K562 (cell line): ENCODE measurements around the gene SLC10A2. TPM values are rescaled to one million over a fixed set of nuclear protein-coding genes. Genes with fewer than 3 reads are reported as not detected.

Source experiments
- ATAC-seq: fragments of 200-7000 bp; cut with Tn5 transposase; 3 replicates; pipeline ENCODE4 v1.9.1; 2020; ENCODE audit warnings: moderate library complexity
- BruUV-seq: library from RNA; stranded (reverse); fragments of 400-500 nt; replicated peaks from 2 replicates; lab custom pipeline; 2021; lab: Mats Ljungman, UMichigan
- CTCF ChIA-PET: fragments of 300-600 bp; formaldehyde crosslinking; extraction: SDS; loops from one replicate; lab custom pipeline; 2021; ENCODE audit warnings: low intra/inter-chr PET ratio; lab: Yijun Ruan, JAX
- POLR2A ChIA-PET: fragments of 300-600, 350-650 bp; sonication (Branson Sonifier 250); formaldehyde crosslinking; extraction: SDS; loops from one replicate; lab custom pipeline; 2021; ENCODE audit warnings: antibody characterized with exemption, inconsistent platforms; lab: Yijun Ruan, JAX
- DNase-seq, 4 experiments: peaks; one replicate each; pipeline versions ENCODE4 v3.0.0 to v3.0.0-alpha.2; 2011 to 2018; ENCODE audit warnings: low spot score in 3 of 4, mixed read lengths in 3 of 4; ENCODE audit errors: extremely low read depth in 1 of 4
- FAIRE-seq: peaks from 2 replicates; lab custom pipeline; 2011; peaks lifted over from hg19 to GRCh38; lab: Jason Lieb, UNC
- H2AFZ ChIP-seq: 2 replicates; pipeline ENCODE4 v1.6.0; 2011; ENCODE audit warnings: low read depth, low read length, control low read depth, inconsistent platforms
- H3K27ac ChIP-seq: fragments of 200-600 bp; 3 replicates; pipeline ENCODE4 v1.8.0; 2011; ENCODE audit warnings: low read depth, mild to moderate bottlenecking, control low read depth, inconsistent platforms, low read length, moderate library complexity, mixed read lengths; ENCODE audit errors: extremely low read depth
- H3K27me3 ChIP-seq, 2 experiments: fragments of 300-600 bp in 1 of 2; 2 replicates in 1 of 2; 3 replicates in 1 of 2; pipeline versions ENCODE4 v1.6.0 to v1.8.0; 2011; ENCODE audit warnings: inconsistent platforms in 2 of 2, low read length in 2 of 2, mild to moderate bottlenecking in 1 of 2, mixed read lengths in 1 of 2, moderate library complexity in 1 of 2; ENCODE audit not compliant: control insufficient read depth in 2 of 2, insufficient read depth in 2 of 2
- H3K36me3 ChIP-seq: fragments of 300-600 bp; 3 replicates; pipeline ENCODE4 v1.8.0; 2011; ENCODE audit warnings: mild to moderate bottlenecking, low read length, inconsistent platforms; ENCODE audit not compliant: control insufficient read depth, insufficient read depth
- H3K4me1 ChIP-seq, 2 experiments: fragments of 200-600 bp in 1 of 2; replicated peaks in 1 of 2; 2 replicates in 1 of 2; 3 replicates in 1 of 2; pipeline versions ENCODE4 v1.5.1 to v1.8.0; 2011; ENCODE audit warnings: inconsistent platforms in 2 of 2, low read length in 2 of 2, mild to moderate bottlenecking in 1 of 2, mixed read lengths in 1 of 2, moderate library complexity in 1 of 2; ENCODE audit not compliant: control insufficient read depth in 2 of 2, insufficient read depth in 2 of 2
- H3K4me2 ChIP-seq: 2 replicates; pipeline ENCODE4 v1.6.1; 2011; ENCODE audit warnings: low read length, control low read depth, inconsistent platforms, mixed read lengths; ENCODE audit not compliant: insufficient read depth
- H3K4me3 ChIP-seq: fragments of 200-600 bp; sonication (generic), shearing (Covaris generic); 2 replicates; pipeline ENCODE4 v1.5.1; 2016; ENCODE audit warnings: control low read depth, inconsistent platforms
- H3K79me2 ChIP-seq: fragments of 200-600 bp; 3 replicates; pipeline ENCODE4 v1.8.0; 2011; ENCODE audit warnings: low read length, inconsistent platforms; ENCODE audit not compliant: control insufficient read depth, insufficient read depth
- H3K9ac ChIP-seq, 2 experiments: 2 replicates each; pipeline versions ENCODE4 v1.6.0 to v1.6.1; 2011; ENCODE audit warnings: low read depth in 2 of 2, low read length in 2 of 2, control low read depth in 1 of 2, inconsistent platforms in 1 of 2, mild to moderate bottlenecking in 1 of 2, mixed read lengths in 1 of 2; ENCODE audit not compliant: insufficient read depth in 1 of 2
- H3K9me1 ChIP-seq: one replicate; pipeline ENCODE4 v1.6.0; 2011; ENCODE audit warnings: inconsistent platforms, mild to moderate bottlenecking, low read length, moderate library complexity; ENCODE audit not compliant: control insufficient read depth, insufficient read depth
- H3K9me3 ChIP-seq: replicated peaks from 2 replicates; pipeline ENCODE4 v1.5.1; 2011; ENCODE audit warnings: low read depth, low read length, inconsistent platforms; ENCODE audit not compliant: control insufficient read depth, insufficient read depth
- H4K20me1 ChIP-seq: replicated peaks from 2 replicates; pipeline ENCODE4 v1.6.1; 2011; ENCODE audit warnings: low read length, inconsistent platforms, mixed read lengths; ENCODE audit not compliant: control insufficient read depth, insufficient read depth
- ATF7 ChIP-seq: fragments of 450-650 bp; IDR thresholded peaks from 2 replicates; pipeline ENCODE4 v1.7.1; 2014; ENCODE audit warnings: mild to moderate bottlenecking, moderate library complexity
- BCL6 ChIP-seq: fragments of 250-450 bp; sonication (Bioruptor Pico); IDR thresholded peaks from 2 replicates; pipeline ENCODE4 v1.4.0; 2020
- ELF1 ChIP-seq: fragments of 200-800 bp; sonication (Bioruptor generic); IDR thresholded peaks from 2 replicates; pipeline ENCODE4 v1.6.1; 2016; ENCODE audit warnings: missing genetic modification characterization, missing compliant biosample characterization
- ETV5 ChIP-seq: sonication (generic); formaldehyde crosslinking; IDR thresholded peaks from 2 replicates; pipeline ENCODE4 v1.4.0; 2020; ENCODE audit warnings: low read depth, mild to moderate bottlenecking, missing genetic modification reagents
- HEY1 ChIP-seq: fragments of 250-450 bp; sonication (Bioruptor Pico); IDR thresholded peaks from 2 replicates; pipeline ENCODE4 v1.5.0; 2020; ENCODE audit warnings: mild to moderate bottlenecking, moderate library complexity, borderline replicate concordance
- PHB2 ChIP-seq: fragments of 450-650 bp; IDR thresholded peaks from 2 replicates; pipeline ENCODE4 v1.6.1; 2017; ENCODE audit warnings: low read depth
- PRMT5 ChIP-seq: sonication (generic); formaldehyde crosslinking; IDR thresholded peaks from 2 replicates; pipeline ENCODE4 v1.5.0; 2020; ENCODE audit warnings: missing genetic modification reagents
- PURB ChIP-seq: sonication (generic); formaldehyde crosslinking; IDR thresholded peaks from 2 replicates; pipeline ENCODE4 v1.9.0; 2021; ENCODE audit warnings: low read depth, mild to moderate bottlenecking, missing genetic modification reagents
- SREBF2 ChIP-seq: sonication (generic); formaldehyde crosslinking; IDR thresholded peaks from 2 replicates; pipeline ENCODE4 v1.4.0; 2020; ENCODE audit warnings: mild to moderate bottlenecking, missing genetic modification reagents
- SRSF7 ChIP-seq: fragments of 200-400 bp; formaldehyde crosslinking; optimal IDR thresholded peaks from 2 replicates; pipeline ENCODE3; 2017; ENCODE audit warnings: mild to moderate bottlenecking, low read depth, low read length
- STAT5B ChIP-seq: fragments of 250-450 bp; sonication (Bioruptor Pico); IDR thresholded peaks from 2 replicates; pipeline ENCODE4 v1.8.0; 2021; ENCODE audit warnings: mild to moderate bottlenecking, inconsistent platforms
- ZKSCAN1 ChIP-seq: fragments of 150-350 bp; IDR thresholded peaks from 2 replicates; pipeline ENCODE4 v1.6.1; 2016; ENCODE audit warnings: low read depth, low read length
- ZNF778 ChIP-seq: fragments of 450-650 bp; formaldehyde crosslinking; IDR thresholded peaks from 2 replicates; pipeline ENCODE4 v1.4.0; 2020; ENCODE audit warnings: mild to moderate bottlenecking, moderate library complexity
- WGBS: fragments of 100-300 bp; shearing (Covaris generic); methylation state at CpG from one replicate; pipeline ENCODE4 v1.1.6; 2016; ENCODE audit warnings: low coverage, mixed read lengths; ENCODE audit not compliant: insufficient coverage; ENCODE audit errors: missing lambda C conversion rate; 5-methylcytosine and 5-hydroxymethylcytosine counted together
- in situ Hi-C: fragments of 300-500 bp; cut with MboI; formaldehyde crosslinking; loops from 4 replicates; pipeline ENCODE4 v1.15.0; 2018; ENCODE audit warnings: inconsistent platforms, mixed read lengths
- intact Hi-C: fragments of 100-400 bp; cut with micrococcal nuclease; formaldehyde crosslinking; loops from 2 replicates; pipeline ENCODE4 v1.14.2; 2022
- polyA plus RNA-seq, 8 experiments: library from polyadenylated mRNA; depleted of rRNA in 4 of 8; stranded (reverse) in 5 of 8; unstranded in 3 of 8; fragments of >200 nt; fragmentation: Nextera tagmentation in 2 of 8; fragmentation: Illumina TruSeq in 1 of 8; extraction: Ambion mirVana in 2 of 8; extraction: Trizol in 1 of 8; gene quantifications; 2 replicates each; pipeline versions ENCODE4 v1.2.1 to v1.2.3, GENCODE V29; 2011 to 2014; ENCODE audit warnings: inconsistent platforms in 1 of 8, missing spikeins in 1 of 8
- total RNA-seq, 7 experiments: library from RNA; depleted of rRNA in 6 of 7; stranded (reverse); fragments of >200 nt in 6 of 7; fragmentation: Illumina TruSeq in 2 of 7; extraction: Trizol in 2 of 7; gene quantifications; 2 replicates each; pipeline versions ENCODE4 v1.2.1 to v1.2.3, GENCODE V29; 2011 to 2021; ENCODE audit warnings: low replicate concordance in 1 of 7
- TF ChIP-seq, protein P1 (sequence below): fragments of 450-650 bp; formaldehyde crosslinking; conservative IDR thresholded peaks from 2 replicates; pipeline ENCODE4 v1.4.0; 2022; ENCODE audit warnings: mild to moderate bottlenecking, missing genetic modification characterization
- TF ChIP-seq, protein P2 (sequence below): fragments of 250-450 bp; sonication (Bioruptor Pico); IDR thresholded peaks from 2 replicates; pipeline ENCODE4 v1.8.0; 2021; ENCODE audit warnings: moderate library complexity, mild to moderate bottlenecking, inconsistent platforms
- TF ChIP-seq, protein P3 (sequence below): fragments of 200-800 bp; sonication (Bioruptor generic); IDR thresholded peaks from 2 replicates; pipeline ENCODE4 v1.6.1; 2017; ENCODE audit warnings: missing genetic modification characterization, missing compliant biosample characterization

Gene SLC10A2
- total and polyA plus RNA-seq, 9 of the 15 experiments (the other 6 are each of a cell fraction or from before 2014, with no cell fraction given): not detected

DNA sequence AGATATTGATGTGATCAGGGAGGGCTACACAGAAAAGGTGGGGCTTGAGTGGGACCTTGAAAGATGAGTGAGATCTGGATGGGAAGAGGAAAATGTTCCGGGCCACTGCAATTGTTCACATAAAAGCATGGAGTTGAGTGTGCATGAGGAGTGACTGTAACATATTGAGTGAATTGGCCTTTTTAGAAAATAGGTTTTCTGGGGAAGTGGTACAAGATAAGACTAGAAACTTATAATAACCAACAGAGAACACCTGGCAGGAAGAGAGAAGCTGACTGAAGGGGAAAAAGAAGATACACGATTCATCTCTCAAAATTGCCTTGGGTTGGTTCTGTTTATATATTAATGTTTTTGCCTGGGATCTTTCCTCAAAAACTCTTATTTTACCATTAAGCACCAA lies 32.2 kb downstream of the SLC10A2 start (continued):
- TF ChIP-seq ETV5: no peak
- TF ChIP-seq BCL6: no peak
- no peak for TF ChIP-seq ELF1 (tag)

DNA sequence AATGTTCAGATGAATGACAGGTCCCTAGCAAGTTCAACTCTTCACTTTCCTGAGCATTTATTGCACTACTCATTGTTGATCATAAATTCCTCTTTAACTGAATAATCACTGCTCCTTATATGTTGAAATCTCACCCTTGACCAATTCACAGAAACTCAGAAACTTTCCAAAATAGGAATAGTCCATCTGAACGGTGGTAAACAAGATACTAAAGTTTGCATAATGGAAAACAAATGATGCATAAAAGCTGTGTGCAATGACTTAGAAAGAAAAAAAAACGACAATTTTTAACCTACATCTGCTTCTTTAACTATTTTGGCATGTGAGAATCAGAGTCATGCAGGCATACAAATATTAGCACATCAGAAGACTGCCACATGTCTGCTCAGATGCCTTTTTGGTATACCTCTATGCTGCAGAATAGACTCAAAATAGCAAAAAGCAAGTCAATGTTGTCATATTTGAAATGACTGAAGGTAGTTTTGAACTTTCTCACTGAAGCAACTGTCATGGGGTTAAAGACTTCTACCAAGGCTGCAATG lies 34.8 kb downstream of the SLC10A2 start:
- H3K27ac ChIP-seq: no peak overlapping the region
- no peak for ATAC-seq
- no TSS peak for BruUV-seq
- no peaks in the 10 kb centered on the region for H3K9me1 ChIP-seq
- POLR2A ChIA-PET: no interaction called here
- no peak overlapping the region for H3K9ac ChIP-seq
- intact Hi-C loops: no loop called here
- no peak overlapping the region for H3K4me3 ChIP-seq
- DNase-seq: no peak
- no peaks in the 10 kb centered on the region for H3K9me3 ChIP-seq
- FAIRE-seq: no peak
- WGBS: 0% methylated on average over 2 of the region's 2 CpGs
- H4K20me1 ChIP-seq: no peaks in the 10 kb centered on the region
- no peaks in the 10 kb centered on the region for H3K79me2 ChIP-seq
- no peak overlapping the region for H3K4me2 ChIP-seq
- H3K4me1 ChIP-seq: no peaks in the 10 kb centered on the region
- CTCF ChIA-PET: no interaction called here
- H3K27me3 ChIP-seq: no peaks in the 10 kb centered on the region
- no peaks in the 10 kb centered on the region for H3K36me3 ChIP-seq
- H2AFZ ChIP-seq: no peak overlapping the region
- in situ Hi-C loops: no loop called here
- no peak for TF ChIP-seq PRMT5
- no peak for TF ChIP-seq ZKSCAN1
- TF ChIP-seq SRSF7: no peak
- no peak for TF ChIP-seq ZNF778 (CRISPR knock-in tag)
- TF ChIP-seq ATF7: no peak
- TF ChIP-seq, protein P1, sequence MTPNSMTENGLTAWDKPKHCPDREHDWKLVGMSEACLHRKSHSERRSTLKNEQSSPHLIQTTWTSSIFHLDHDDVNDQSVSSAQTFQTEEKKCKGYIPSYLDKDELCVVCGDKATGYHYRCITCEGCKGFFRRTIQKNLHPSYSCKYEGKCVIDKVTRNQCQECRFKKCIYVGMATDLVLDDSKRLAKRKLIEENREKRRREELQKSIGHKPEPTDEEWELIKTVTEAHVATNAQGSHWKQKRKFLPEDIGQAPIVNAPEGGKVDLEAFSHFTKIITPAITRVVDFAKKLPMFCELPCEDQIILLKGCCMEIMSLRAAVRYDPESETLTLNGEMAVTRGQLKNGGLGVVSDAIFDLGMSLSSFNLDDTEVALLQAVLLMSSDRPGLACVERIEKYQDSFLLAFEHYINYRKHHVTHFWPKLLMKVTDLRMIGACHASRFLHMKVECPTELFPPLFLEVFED (CRISPR knock-in tag): no peak
- TF ChIP-seq, protein P2, sequence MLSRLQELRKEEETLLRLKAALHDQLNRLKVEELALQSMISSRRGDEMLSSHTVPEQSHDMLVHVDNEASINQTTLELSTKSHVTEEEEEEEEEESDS (CRISPR knock-in tag): no peak
- no peak for TF ChIP-seq SREBF2 (CRISPR knock-in tag)
- TF ChIP-seq, protein P3, sequence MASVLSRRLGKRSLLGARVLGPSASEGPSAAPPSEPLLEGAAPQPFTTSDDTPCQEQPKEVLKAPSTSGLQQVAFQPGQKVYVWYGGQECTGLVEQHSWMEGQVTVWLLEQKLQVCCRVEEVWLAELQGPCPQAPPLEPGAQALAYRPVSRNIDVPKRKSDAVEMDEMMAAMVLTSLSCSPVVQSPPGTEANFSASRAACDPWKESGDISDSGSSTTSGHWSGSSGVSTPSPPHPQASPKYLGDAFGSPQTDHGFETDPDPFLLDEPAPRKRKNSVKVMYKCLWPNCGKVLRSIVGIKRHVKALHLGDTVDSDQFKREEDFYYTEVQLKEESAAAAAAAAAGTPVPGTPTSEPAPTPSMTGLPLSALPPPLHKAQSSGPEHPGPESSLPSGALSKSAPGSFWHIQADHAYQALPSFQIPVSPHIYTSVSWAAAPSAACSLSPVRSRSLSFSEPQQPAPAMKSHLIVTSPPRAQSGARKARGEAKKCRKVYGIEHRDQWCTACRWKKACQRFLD: no peak
- TF ChIP-seq PHB2: no peak
- no peak for TF ChIP-seq STAT5B (CRISPR knock-in tag)
- TF ChIP-seq HEY1 (CRISPR knock-in tag): no peak
- no peak for TF ChIP-seq PURB (CRISPR knock-in tag)
